Measurements from ENCODE around the gene HSPA1A. TPM values are rescaled to one million over a fixed set of nuclear protein-coding genes. Genes with fewer than 3 reads are reported as not detected.

HSPA1A gene
- total and polyA plus RNA-seq, 4 donors, result 28.8 to 120 (median 77.6) TPM

DNA sequence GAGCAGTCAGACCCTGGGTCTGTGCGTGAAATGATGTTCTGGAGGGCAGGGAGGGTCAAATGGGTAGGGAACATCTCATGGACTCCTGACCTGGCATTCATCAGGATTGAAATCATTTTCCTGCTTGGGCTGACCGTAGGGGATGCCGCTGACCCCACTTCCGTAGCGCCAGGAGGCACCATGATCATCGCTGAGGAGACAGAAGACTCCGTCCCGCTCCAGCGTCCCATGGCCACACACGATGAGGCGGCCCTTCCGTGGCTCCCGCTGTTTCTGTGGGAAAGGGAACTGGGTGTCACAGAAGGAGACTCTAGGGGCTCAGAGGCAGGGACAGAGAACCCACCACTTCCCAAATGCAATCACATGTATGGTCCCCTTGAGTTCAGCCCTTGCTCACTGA lies 45.0 kb downstream of the HSPA1A start (continued):
- TF ChIP-seq EGR1 (IDR thresholded peaks at IDR 0.05; ENCODE audit: low read depth in 2 of 2), result no peak

DNA sequence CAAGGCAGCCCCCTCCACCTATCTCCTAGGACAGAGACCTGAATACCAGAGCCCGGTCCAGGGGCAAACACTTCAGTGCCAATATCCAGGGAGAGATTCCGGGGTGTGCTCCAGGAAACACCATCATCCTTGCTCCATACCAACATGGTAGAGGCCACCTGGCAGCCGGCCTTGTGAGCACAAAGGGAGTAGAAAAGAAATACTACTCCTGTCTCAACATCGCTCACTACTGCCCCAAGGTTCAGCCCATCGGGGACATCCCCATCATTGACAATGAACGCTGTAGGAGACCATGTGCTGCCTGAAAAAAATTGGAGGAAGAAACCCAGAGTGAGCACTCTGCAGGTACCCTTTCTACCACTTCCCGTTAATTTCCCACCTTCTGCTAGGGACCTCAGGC lies 45.8 kb downstream of the HSPA1A start:
- TF ChIP-seq SP1 (IDR thresholded peaks at IDR 0.05), result no peak
- TF ChIP-seq, protein P1, sequence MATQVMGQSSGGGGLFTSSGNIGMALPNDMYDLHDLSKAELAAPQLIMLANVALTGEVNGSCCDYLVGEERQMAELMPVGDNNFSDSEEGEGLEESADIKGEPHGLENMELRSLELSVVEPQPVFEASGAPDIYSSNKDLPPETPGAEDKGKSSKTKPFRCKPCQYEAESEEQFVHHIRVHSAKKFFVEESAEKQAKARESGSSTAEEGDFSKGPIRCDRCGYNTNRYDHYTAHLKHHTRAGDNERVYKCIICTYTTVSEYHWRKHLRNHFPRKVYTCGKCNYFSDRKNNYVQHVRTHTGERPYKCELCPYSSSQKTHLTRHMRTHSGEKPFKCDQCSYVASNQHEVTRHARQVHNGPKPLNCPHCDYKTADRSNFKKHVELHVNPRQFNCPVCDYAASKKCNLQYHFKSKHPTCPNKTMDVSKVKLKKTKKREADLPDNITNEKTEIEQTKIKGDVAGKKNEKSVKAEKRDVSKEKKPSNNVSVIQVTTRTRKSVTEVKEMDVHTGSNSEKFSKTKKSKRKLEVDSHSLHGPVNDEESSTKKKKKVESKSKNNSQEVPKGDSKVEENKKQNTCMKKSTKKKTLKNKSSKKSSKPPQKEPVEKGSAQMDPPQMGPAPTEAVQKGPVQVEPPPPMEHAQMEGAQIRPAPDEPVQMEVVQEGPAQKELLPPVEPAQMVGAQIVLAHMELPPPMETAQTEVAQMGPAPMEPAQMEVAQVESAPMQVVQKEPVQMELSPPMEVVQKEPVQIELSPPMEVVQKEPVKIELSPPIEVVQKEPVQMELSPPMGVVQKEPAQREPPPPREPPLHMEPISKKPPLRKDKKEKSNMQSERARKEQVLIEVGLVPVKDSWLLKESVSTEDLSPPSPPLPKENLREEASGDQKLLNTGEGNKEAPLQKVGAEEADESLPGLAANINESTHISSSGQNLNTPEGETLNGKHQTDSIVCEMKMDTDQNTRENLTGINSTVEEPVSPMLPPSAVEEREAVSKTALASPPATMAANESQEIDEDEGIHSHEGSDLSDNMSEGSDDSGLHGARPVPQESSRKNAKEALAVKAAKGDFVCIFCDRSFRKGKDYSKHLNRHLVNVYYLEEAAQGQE (IDR thresholded peaks at IDR 0.05), result no peak
- TF ChIP-seq, protein P2, sequence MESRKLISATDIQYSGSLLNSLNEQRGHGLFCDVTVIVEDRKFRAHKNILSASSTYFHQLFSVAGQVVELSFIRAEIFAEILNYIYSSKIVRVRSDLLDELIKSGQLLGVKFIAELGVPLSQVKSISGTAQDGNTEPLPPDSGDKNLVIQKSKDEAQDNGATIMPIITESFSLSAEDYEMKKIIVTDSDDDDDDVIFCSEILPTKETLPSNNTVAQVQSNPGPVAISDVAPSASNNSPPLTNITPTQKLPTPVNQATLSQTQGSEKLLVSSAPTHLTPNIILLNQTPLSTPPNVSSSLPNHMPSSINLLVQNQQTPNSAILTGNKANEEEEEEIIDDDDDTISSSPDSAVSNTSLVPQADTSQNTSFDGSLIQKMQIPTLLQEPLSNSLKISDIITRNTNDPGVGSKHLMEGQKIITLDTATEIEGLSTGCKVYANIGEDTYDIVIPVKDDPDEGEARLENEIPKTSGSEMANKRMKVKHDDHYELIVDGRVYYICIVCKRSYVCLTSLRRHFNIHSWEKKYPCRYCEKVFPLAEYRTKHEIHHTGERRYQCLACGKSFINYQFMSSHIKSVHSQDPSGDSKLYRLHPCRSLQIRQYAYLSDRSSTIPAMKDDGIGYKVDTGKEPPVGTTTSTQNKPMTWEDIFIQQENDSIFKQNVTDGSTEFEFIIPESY (IDR thresholded peaks at IDR 0.05), result no peak
- no peak for TF ChIP-seq JUND (IDR thresholded peaks at IDR 0.05)
- no peak for TF ChIP-seq TAF1 (conservative IDR thresholded peaks at IDR 0.05)
- TF ChIP-seq NR2F2 (IDR thresholded peaks at IDR 0.05), result no peak
- TF ChIP-seq, protein P3, sequence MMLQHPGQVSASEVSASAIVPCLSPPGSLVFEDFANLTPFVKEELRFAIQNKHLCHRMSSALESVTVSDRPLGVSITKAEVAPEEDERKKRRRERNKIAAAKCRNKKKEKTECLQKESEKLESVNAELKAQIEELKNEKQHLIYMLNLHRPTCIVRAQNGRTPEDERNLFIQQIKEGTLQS (IDR thresholded peaks at IDR 0.05), result no peak
- no peak for TF ChIP-seq HNF4G (IDR thresholded peaks at IDR 0.05)
- TF ChIP-seq, protein P4, sequence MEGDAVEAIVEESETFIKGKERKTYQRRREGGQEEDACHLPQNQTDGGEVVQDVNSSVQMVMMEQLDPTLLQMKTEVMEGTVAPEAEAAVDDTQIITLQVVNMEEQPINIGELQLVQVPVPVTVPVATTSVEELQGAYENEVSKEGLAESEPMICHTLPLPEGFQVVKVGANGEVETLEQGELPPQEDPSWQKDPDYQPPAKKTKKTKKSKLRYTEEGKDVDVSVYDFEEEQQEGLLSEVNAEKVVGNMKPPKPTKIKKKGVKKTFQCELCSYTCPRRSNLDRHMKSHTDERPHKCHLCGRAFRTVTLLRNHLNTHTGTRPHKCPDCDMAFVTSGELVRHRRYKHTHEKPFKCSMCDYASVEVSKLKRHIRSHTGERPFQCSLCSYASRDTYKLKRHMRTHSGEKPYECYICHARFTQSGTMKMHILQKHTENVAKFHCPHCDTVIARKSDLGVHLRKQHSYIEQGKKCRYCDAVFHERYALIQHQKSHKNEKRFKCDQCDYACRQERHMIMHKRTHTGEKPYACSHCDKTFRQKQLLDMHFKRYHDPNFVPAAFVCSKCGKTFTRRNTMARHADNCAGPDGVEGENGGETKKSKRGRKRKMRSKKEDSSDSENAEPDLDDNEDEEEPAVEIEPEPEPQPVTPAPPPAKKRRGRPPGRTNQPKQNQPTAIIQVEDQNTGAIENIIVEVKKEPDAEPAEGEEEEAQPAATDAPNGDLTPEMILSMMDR (IDR thresholded peaks at IDR 0.05; ENCODE audit: low read depth, low read length, missing input control), result no peak
- no peak for TF ChIP-seq YY1 (IDR thresholded peaks at IDR 0.05)
- no peak for TF ChIP-seq GABPA (IDR thresholded peaks at IDR 0.05 in 1 of 2, conservative IDR thresholded peaks at IDR 0.05 in 1 of 2)
- no peak for TF ChIP-seq RXRA (IDR thresholded peaks at IDR 0.05)
- no peak for TF ChIP-seq FOXA1 (IDR thresholded peaks at IDR 0.05)
- TF ChIP-seq, protein P5, sequence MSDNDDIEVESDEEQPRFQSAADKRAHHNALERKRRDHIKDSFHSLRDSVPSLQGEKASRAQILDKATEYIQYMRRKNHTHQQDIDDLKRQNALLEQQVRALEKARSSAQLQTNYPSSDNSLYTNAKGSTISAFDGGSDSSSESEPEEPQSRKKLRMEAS (IDR thresholded peaks at IDR 0.05), result no peak
- no peak for TF ChIP-seq HNF4A (conservative IDR thresholded peaks at IDR 0.05)
- no peak for TF ChIP-seq FOXA2 (IDR thresholded peaks at IDR 0.05)
- TF ChIP-seq EGR1 (IDR thresholded peaks at IDR 0.05; ENCODE audit: low read depth in 2 of 2), result no peak
- TF ChIP-seq RAD21 (IDR thresholded peaks at IDR 0.05), result no peak
- 94% methylated on average over 7 of the region's 7 CpGs for WGBS

More for the DNA sequence above, 45.8 kb downstream of the HSPA1A start:
- no peak for DNase-seq (ENCODE audit: low spot score)
- H3K4me3 ChIP-seq (ENCODE audit: low read depth in 1 of 3, low read length in 3 of 3), result no peak overlapping the region
- no peaks in the 10 kb centered on the region for H3K9me3 ChIP-seq (ENCODE audit: control insufficient read depth in 4 of 4, low read length in 3 of 4)
- H3K4me1 ChIP-seq (ENCODE audit: control insufficient read depth in 4 of 4, insufficient read depth in 4 of 4, low read length in 3 of 4), result peaks cover 11 to 21% (median 17%) of the 10 kb centered on the region in 4 donors
- H3K9ac ChIP-seq (ENCODE audit: low read depth in 1 of 2, low read length in 2 of 2), result no peak overlapping the region
- peaks cover 9 to 28% (median 12%) of the 10 kb centered on the region in 4 donors for H3K36me3 ChIP-seq (ENCODE audit: control insufficient read depth in 4 of 4, insufficient read depth in 3 of 4, low read depth in 1 of 4, low read length in 3 of 4)
- H3K27ac ChIP-seq (ENCODE audit: low read depth in 1 of 2, low read length in 2 of 2), result no peak overlapping the region
- no peaks in the 10 kb centered on the region for H3K27me3 ChIP-seq (ENCODE audit: control insufficient read depth in 4 of 4, insufficient read depth in 4 of 4, low read length in 3 of 4)
